ENCODE results near the gene FCAMR. TPM values are rescaled to one million over a fixed set of nuclear protein-coding genes. Genes with fewer than 3 reads are reported as not detected.

The FCAMR gene, protein sequence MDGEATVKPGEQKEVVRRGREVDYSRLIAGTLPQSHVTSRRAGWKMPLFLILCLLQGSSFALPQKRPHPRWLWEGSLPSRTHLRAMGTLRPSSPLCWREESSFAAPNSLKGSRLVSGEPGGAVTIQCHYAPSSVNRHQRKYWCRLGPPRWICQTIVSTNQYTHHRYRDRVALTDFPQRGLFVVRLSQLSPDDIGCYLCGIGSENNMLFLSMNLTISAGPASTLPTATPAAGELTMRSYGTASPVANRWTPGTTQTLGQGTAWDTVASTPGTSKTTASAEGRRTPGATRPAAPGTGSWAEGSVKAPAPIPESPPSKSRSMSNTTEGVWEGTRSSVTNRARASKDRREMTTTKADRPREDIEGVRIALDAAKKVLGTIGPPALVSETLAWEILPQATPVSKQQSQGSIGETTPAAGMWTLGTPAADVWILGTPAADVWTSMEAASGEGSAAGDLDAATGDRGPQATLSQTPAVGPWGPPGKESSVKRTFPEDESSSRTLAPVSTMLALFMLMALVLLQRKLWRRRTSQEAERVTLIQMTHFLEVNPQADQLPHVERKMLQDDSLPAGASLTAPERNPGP
- total RNA-seq: 1 to 10 TPM in 1 of 4 donors, under 1 TPM in 2, not detected in 1; 0.37 to 2.4 (median 0.64) TPM

DNA sequence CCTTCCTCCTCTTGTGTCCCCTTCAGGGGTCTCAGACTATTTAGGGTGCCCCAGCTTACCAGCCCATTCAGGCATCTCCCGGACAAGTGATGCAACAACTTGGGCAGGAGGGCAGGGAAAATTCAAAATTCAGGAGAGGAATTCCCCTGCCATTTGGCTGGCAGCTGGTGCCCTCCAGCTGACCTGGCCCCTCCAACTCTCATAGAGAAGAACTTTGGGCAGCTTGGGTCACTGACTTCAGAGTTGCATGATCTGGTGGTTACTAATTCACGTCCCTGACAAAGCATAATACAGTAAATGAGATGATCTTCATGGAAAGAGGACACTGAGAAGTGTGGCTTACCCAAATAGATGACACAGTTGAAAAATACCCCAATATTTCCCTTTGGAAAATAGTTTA, at the start of gene FCAMR:
Gene FCAMR (minus strand): TSS at position 15 of the 400 bp plus-strand sequence. CDS start 335 bp downstream, outside the sequence.
- WGBS, 2 donors (ENCODE audit: low coverage in 1 of 2): 71 to 78% methylated on average over 1 to 2 of the region's 2 CpGs
- H3K27ac ChIP-seq: peak within 1 kb of the TSS; percentile 77 to 83 (median 81)
- DNase-seq: no peak
- no peaks in the 10 kb centered on the region for H3K27me3 ChIP-seq
- intact Hi-C loops (cut with DNase I; ENCODE audit: low total_unique reads): no loop called here
- in situ Hi-C loops (cut with MboI; ENCODE audit: low pct_ligation_motif_present in 1 of 4, low pct_unique_long_range_greater_than_20kb in 1 of 4, low sequenced_read_pairs in 3 of 4): no loop called here
- H3K36me3 ChIP-seq: no peaks in the 10 kb centered on the region
- TF ChIP-seq POLR2AphosphoS5 (IDR thresholded peaks at IDR 0.05) (no peak), POLR2A (IDR thresholded peaks at IDR 0.05) (no peak), EP300 (IDR thresholded peaks at IDR 0.05; ENCODE audit: low read depth) (no peak)
- TF ChIP-seq, protein P1, sequence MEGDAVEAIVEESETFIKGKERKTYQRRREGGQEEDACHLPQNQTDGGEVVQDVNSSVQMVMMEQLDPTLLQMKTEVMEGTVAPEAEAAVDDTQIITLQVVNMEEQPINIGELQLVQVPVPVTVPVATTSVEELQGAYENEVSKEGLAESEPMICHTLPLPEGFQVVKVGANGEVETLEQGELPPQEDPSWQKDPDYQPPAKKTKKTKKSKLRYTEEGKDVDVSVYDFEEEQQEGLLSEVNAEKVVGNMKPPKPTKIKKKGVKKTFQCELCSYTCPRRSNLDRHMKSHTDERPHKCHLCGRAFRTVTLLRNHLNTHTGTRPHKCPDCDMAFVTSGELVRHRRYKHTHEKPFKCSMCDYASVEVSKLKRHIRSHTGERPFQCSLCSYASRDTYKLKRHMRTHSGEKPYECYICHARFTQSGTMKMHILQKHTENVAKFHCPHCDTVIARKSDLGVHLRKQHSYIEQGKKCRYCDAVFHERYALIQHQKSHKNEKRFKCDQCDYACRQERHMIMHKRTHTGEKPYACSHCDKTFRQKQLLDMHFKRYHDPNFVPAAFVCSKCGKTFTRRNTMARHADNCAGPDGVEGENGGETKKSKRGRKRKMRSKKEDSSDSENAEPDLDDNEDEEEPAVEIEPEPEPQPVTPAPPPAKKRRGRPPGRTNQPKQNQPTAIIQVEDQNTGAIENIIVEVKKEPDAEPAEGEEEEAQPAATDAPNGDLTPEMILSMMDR (IDR thresholded peaks at IDR 0.05): no peak
- no peaks in the 10 kb centered on the region for H3K9me3 ChIP-seq
- H3K4me1 ChIP-seq: peaks cover 17 to 81% (median 53%) of the 10 kb centered on the region in 4 donors
- no peak within 1 kb of the TSS for H3K4me3 ChIP-seq

DNA sequence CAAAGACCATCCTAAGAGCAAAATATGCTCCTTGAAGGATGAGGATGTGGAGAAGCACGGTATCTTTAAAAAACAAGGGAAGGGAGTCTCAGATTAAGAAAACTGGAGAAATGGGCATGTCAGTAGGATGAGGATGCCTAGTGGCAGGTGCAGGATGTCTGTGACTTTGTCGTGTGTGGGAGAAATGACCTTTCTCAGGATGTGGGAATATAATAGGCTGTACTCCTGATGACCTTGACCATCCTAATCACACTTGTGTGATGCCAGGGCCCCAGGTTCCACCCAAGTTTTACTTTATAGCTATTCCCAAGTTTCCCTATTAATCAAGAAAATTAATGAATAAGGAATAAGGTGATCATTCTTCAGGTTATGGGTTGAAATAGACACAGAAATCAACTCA, 49.4 kb upstream of the FCAMR start:
- in situ Hi-C loops (cut with MboI; ENCODE audit: low pct_ligation_motif_present in 1 of 4, low pct_unique_long_range_greater_than_20kb in 1 of 4, low sequenced_read_pairs in 3 of 4) (no loop called here), intact Hi-C loops (cut with DNase I; ENCODE audit: low total_unique reads) (no loop called here)
- Histone ChIP-seq H3K36me3 (no peaks in the 10 kb centered on the region), H3K27me3 (no peaks in the 10 kb centered on the region), H3K4me3 (no peak overlapping the region), H3K27ac (no peak overlapping the region), H3K9me3 (no peaks in the 10 kb centered on the region), H3K4me1 (peaks cover 0 to 11% (median 3%) of the 10 kb centered on the region in 4 donors)
- WGBS, 2 donors (ENCODE audit: low coverage in 1 of 2): 50 to 73% methylated on average over 2 of the region's 2 CpGs
- no peak for DNase-seq
- TF ChIP-seq POLR2AphosphoS5 (IDR thresholded peaks at IDR 0.05) (no peak), POLR2A (IDR thresholded peaks at IDR 0.05) (no peak), EP300 (IDR thresholded peaks at IDR 0.05; ENCODE audit: low read depth) (no peak)
- TF ChIP-seq, protein P1 (IDR thresholded peaks at IDR 0.05): no peak

DNA sequence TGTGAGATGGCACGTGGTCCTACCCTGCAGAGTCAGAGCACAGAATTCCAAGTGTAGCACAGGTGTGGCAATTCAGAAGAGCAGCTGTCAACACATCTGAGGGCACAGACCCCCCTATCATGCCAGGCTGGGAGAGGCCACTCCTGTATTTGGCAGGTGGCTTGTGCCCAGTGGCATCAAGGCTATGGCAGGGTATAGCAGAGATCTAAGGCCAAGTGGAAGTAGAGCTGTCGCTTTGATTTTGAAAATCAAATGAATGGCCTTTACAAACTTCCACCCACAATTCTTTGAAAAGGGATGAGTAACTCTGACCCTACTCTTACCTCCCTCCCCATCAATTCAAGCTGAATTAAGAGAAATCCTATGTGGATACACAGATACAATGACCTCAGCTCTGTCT, 48.9 kb upstream of the FCAMR start:
- Histone ChIP-seq H3K36me3 (no peaks in the 10 kb centered on the region), H3K4me3 (no peak overlapping the region), H3K27ac (no peak overlapping the region), H3K4me1 (peaks cover 0 to 11% (median 3%) of the 10 kb centered on the region in 4 donors), H3K27me3 (no peaks in the 10 kb centered on the region), H3K9me3 (no peaks in the 10 kb centered on the region)
- intact Hi-C loops (cut with DNase I; ENCODE audit: low total_unique reads) (no loop called here), in situ Hi-C loops (cut with MboI; ENCODE audit: low pct_ligation_motif_present in 1 of 4, low pct_unique_long_range_greater_than_20kb in 1 of 4, low sequenced_read_pairs in 3 of 4) (no loop called here)
- no peak for TF ChIP-seq POLR2AphosphoS5 (IDR thresholded peaks at IDR 0.05)
- WGBS, 2 donors (ENCODE audit: low coverage in 1 of 2): 100% methylated on average over 2 of the region's 2 CpGs; no CpG with 5 or more reads in 1 of the 2 donors
- DNase-seq: no peak

DNA sequence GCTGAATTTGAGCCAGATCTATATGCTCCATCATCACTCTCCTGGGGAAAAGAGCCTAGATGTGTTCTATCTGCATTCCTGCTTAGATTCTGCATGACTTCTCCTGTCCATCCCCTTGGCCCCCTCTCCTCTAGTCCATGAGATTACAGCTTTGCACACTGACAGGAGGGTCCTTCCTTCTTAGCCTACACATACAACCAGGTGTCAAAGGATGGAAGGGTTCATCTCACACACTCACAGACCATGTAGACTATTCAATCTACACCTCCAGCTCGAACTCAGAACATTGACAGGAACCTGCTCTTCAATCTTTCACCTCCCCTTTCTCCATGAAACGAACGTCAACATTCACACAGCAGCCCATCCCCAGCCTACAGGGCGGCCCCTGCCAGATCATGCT, 48.4 kb upstream of the FCAMR start:
- H3K4me1 ChIP-seq: peaks cover 0 to 11% (median 3%) of the 10 kb centered on the region in 4 donors
- 60 to 88% methylated on average over 1 to 4 of the region's 4 CpGs for WGBS, 2 donors (ENCODE audit: low coverage in 1 of 2)
- no peaks in the 10 kb centered on the region for H3K9me3 ChIP-seq
- H3K4me3 ChIP-seq: no peak overlapping the region
- intact Hi-C loops (cut with DNase I; ENCODE audit: low total_unique reads) (no loop called here), in situ Hi-C loops (cut with MboI; ENCODE audit: low pct_ligation_motif_present in 1 of 4, low pct_unique_long_range_greater_than_20kb in 1 of 4, low sequenced_read_pairs in 3 of 4) (no loop called here)
- H3K27ac ChIP-seq: no peak overlapping the region
- H3K27me3 ChIP-seq: no peaks in the 10 kb centered on the region
- TF ChIP-seq POLR2AphosphoS5 (IDR thresholded peaks at IDR 0.05): no peak
- TF ChIP-seq, protein P1 (IDR thresholded peaks at IDR 0.05): no peak
- no peaks in the 10 kb centered on the region for H3K36me3 ChIP-seq
- DNase-seq: no peak
